Thyroid gland (tissue), 4 donors: Measurements from ENCODE around the gene SPANXB1.

ENCODE experiments used
- CTCF ChIP-seq, 6 experiments: fragments of 200-600 bp in 3 of 6; fragments of 450-650 bp in 3 of 6; sonication (generic) in 3 of 6; IDR thresholded peaks; one replicate each; pipeline ENCODE4 v1.5.1; 2016 to 2019; ENCODE audit warnings: antibody characterized with exemption in 6 of 6, mild to moderate bottlenecking in 2 of 6, inconsistent platforms in 1 of 6, moderate library complexity in 1 of 6
- POLR2A ChIP-seq, 2 donors: fragments of 450-650 bp; IDR thresholded peaks; one replicate each; pipeline ENCODE4 v1.6.1; 2017; ENCODE audit warnings: antibody characterized with exemption in 2 of 2, mild to moderate bottlenecking in 2 of 2, moderate library complexity in 1 of 2

- no peak for TF ChIP-seq POLR2A (IDR thresholded peaks at IDR 0.05)
- TF ChIP-seq CTCF (IDR thresholded peaks at IDR 0.05), result no peak
Measured at GRCh38 chrX:140975472-140975871, 26.9 kb upstream of the SPANXB1 start.
